Central memory CD8-positive, alpha-beta T cell (primary cell): ENCODE data around the gene CCDC88B.
A peak's percentile ranks its signal among the peaks of the same experiment; 100 is the strongest.

Experiments used
- ATAC-seq: fragments of 150-1000 bp; cut with Tn5 transposase; replicated peaks from 2 replicates; pipeline ENCODE4 v1.10.0; 2022; ENCODE audit warnings: mild to moderate bottlenecking, moderate FRiP score, moderate number of reproducible peaks; ENCODE audit not compliant: poor library complexity, severe bottlenecking; ENCODE audit errors: extremely low read depth
- DNase-seq, 2 donors: peaks; one replicate each; pipeline ENCODE4 v3.0.0; 2021; ENCODE audit warnings: low spot score in 2 of 2
- H3K27ac Mint-ChIP-seq: one replicate; pipeline ENCODE4 v1.8.0; 2022; ENCODE audit warnings: low read depth, mild to moderate bottlenecking, moderate library complexity, mixed read lengths
- H3K27me3 Mint-ChIP-seq: one replicate; pipeline ENCODE4 v1.8.0; 2022; ENCODE audit warnings: mixed read lengths
- H3K36me3 Mint-ChIP-seq: one replicate; pipeline ENCODE4 v1.8.0; 2022; ENCODE audit warnings: mild to moderate bottlenecking, moderate library complexity, mixed read lengths; ENCODE audit not compliant: insufficient read depth
- H3K4me1 Mint-ChIP-seq: one replicate; pipeline ENCODE4 v1.8.0; 2022; ENCODE audit warnings: mixed read lengths
- H3K4me3 Mint-ChIP-seq: one replicate; pipeline ENCODE4 v1.8.0; 2022; ENCODE audit warnings: mild to moderate bottlenecking, moderate library complexity, mixed read lengths
- H3K9me3 Mint-ChIP-seq: one replicate; pipeline ENCODE4 v1.8.0; 2022; ENCODE audit warnings: mixed read lengths

Gene CCDC88B

GRCh38 chr11:64339754-64340408 lies at the start of gene CCDC88B:
TSS of gene CCDC88B (plus strand) at chr11:64340204. CDS start at chr11:64340267, 63 bp downstream.
- ATAC-seq = peak; percentile 96
- Mint-ChIP-seq H3K27me3 (no peaks in the 10 kb centered on the region), H3K36me3 (peaks cover 16% of the 10 kb centered on the region), H3K27ac (peak within 1 kb of the TSS; percentile 94), H3K4me1 (peaks cover 30% of the 10 kb centered on the region), H3K9me3 (no peaks in the 10 kb centered on the region), H3K4me3 (peak within 1 kb of the TSS; percentile 87)
- DNase-seq = peak; percentile 75 to 89

- peaks cover 45% of the 10 kb centered on the region for H3K27me3 Mint-ChIP-seq
- no peaks in the 10 kb centered on the region for H3K9me3 Mint-ChIP-seq
- ATAC-seq (no peak), DNase-seq (no peak)
- no peak overlapping the region for H3K27ac Mint-ChIP-seq
- H3K4me3 Mint-ChIP-seq = peak overlapping the region; percentile 72
- H3K4me1 Mint-ChIP-seq = peaks cover 23% of the 10 kb centered on the region
- H3K36me3 Mint-ChIP-seq = peaks cover 1% of the 10 kb centered on the region
Observed at GRCh38 chr11:64290352-64291261, 49.4 kb upstream of the CCDC88B start.

GRCh38 chr11:64291262-64291751 lies 48.7 kb upstream of the CCDC88B start, which contains the start of gene KCNK4:
TSS of gene KCNK4 (plus strand) at chr11:64291302. CDS start at chr11:64293019, 1,717 bp downstream.
- DNase-seq (no peak), ATAC-seq (no peak)
- Mint-ChIP-seq H3K27me3 (peaks cover 52% of the 10 kb centered on the region), H3K36me3 (no peaks in the 10 kb centered on the region), H3K9me3 (no peaks in the 10 kb centered on the region), H3K4me3 (peak within 1 kb of the TSS; percentile 72), H3K27ac (no peak within 1 kb of the TSS), H3K4me1 (peaks cover 20% of the 10 kb centered on the region)

- no peak for DNase-seq
- Mint-ChIP-seq H3K36me3 (no peaks in the 10 kb centered on the region), H3K27me3 (peaks cover 58% of the 10 kb centered on the region), H3K9me3 (no peaks in the 10 kb centered on the region), H3K27ac (no peak overlapping the region), H3K4me3 (peak overlapping the region; percentile 66), H3K4me1 (peaks cover 14% of the 10 kb centered on the region)
- peak; percentile 48 for ATAC-seq
Observed at GRCh38 chr11:64291752-64292459, 48.1 kb upstream of the CCDC88B start.

GRCh38 chr11:64292460-64293254 lies 47.3 kb upstream of the CCDC88B start:
- H3K9me3 Mint-ChIP-seq = no peaks in the 10 kb centered on the region
- H3K27me3 Mint-ChIP-seq = peaks cover 65% of the 10 kb centered on the region
- ATAC-seq (no peak), DNase-seq (no peak)
- no peak overlapping the region for H3K27ac Mint-ChIP-seq
- no peaks in the 10 kb centered on the region for H3K36me3 Mint-ChIP-seq
- H3K4me3 Mint-ChIP-seq = peak overlapping the region; percentile 66
- H3K4me1 Mint-ChIP-seq = peaks cover 13% of the 10 kb centered on the region

GRCh38 chr11:64294774-64295173 lies 45.2 kb upstream of the CCDC88B start:
- Mint-ChIP-seq H3K27ac (no peak overlapping the region), H3K27me3 (peaks cover 86% of the 10 kb centered on the region), H3K4me3 (no peak overlapping the region), H3K36me3 (no peaks in the 10 kb centered on the region), H3K9me3 (no peaks in the 10 kb centered on the region), H3K4me1 (peaks cover 12% of the 10 kb centered on the region)
- DNase-seq (no peak), ATAC-seq (no peak)

- Mint-ChIP-seq H3K4me1 (peaks cover 17% of the 10 kb centered on the region), H3K27ac (no peak overlapping the region), H3K9me3 (no peaks in the 10 kb centered on the region), H3K4me3 (no peak overlapping the region), H3K36me3 (no peaks in the 10 kb centered on the region), H3K27me3 (peaks cover 90% of the 10 kb centered on the region)
- DNase-seq (no peak), ATAC-seq (no peak)
Observed at GRCh38 chr11:64295760-64296159, 44.2 kb upstream of the CCDC88B start.

GRCh38 chr11:64296236-64296635 lies 43.8 kb upstream of the CCDC88B start:
- H3K36me3 Mint-ChIP-seq = peaks cover 1% of the 10 kb centered on the region
- peaks cover 17% of the 10 kb centered on the region for H3K4me1 Mint-ChIP-seq
- no peak overlapping the region for H3K27ac Mint-ChIP-seq
- no peak for ATAC-seq
- H3K4me3 Mint-ChIP-seq = no peak overlapping the region
- DNase-seq = no peak
- H3K9me3 Mint-ChIP-seq = no peaks in the 10 kb centered on the region
- H3K27me3 Mint-ChIP-seq = peaks cover 91% of the 10 kb centered on the region

- Mint-ChIP-seq H3K4me3 (no peak overlapping the region), H3K27me3 (peaks cover 91% of the 10 kb centered on the region), H3K27ac (no peak overlapping the region), H3K36me3 (peaks cover 1% of the 10 kb centered on the region), H3K4me1 (peaks cover 17% of the 10 kb centered on the region), H3K9me3 (no peaks in the 10 kb centered on the region)
- ATAC-seq (no peak), DNase-seq (no peak)
Observed at GRCh38 chr11:64296830-64297698, 42.9 kb upstream of the CCDC88B start.

GRCh38 chr11:64297699-64298358 lies 42.2 kb upstream of the CCDC88B start:
- peaks cover 83% of the 10 kb centered on the region for H3K27me3 Mint-ChIP-seq
- H3K4me1 Mint-ChIP-seq = peaks cover 12% of the 10 kb centered on the region
- no peaks in the 10 kb centered on the region for H3K9me3 Mint-ChIP-seq
- ATAC-seq (no peak), DNase-seq (no peak)
- H3K27ac Mint-ChIP-seq = no peak overlapping the region
- no peak overlapping the region for H3K4me3 Mint-ChIP-seq
- peaks cover 1% of the 10 kb centered on the region for H3K36me3 Mint-ChIP-seq
